ENCODE data around the gene ZNF581.

The ZNF581 gene

GRCh38 chr19:55643003-55643886 lies at the start of gene ZNF581:
Gene ZNF581, plus strand, starts transcription at chr19:55643649. Its CDS starts 923 bp downstream, at chr19:55644572.
- DNase-seq (ENCODE audit: low spot score) = peak; percentile 72

- DNase-seq (ENCODE audit: low spot score) = no peak
These were observed 48.4 kb upstream of the ZNF581 start for GRCh38 chr19:55594996-55595545.

- no peak for DNase-seq (ENCODE audit: low spot score)
These were observed 47.1 kb upstream of the ZNF581 start for GRCh38 chr19:55596304-55596703.

GRCh38 chr19:55597501-55597921 lies 45.9 kb upstream of the ZNF581 start:
- no peak for DNase-seq (ENCODE audit: low spot score)

- no peak for DNase-seq (ENCODE audit: low spot score)
These were observed 45.4 kb upstream of the ZNF581 start for GRCh38 chr19:55598034-55598433.

GRCh38 chr19:55598719-55599467 lies 44.6 kb upstream of the ZNF581 start:
- peak; percentile 94 for DNase-seq (ENCODE audit: low spot score)

GRCh38 chr19:55599468-55599841 lies 44.0 kb upstream of the ZNF581 start, which contains the start of gene FIZ1:
Gene FIZ1, minus strand, starts transcription at chr19:55599517. Its CDS starts 1,652 bp downstream, at chr19:55597865.
- DNase-seq (ENCODE audit: low spot score) = peak; percentile 86

GRCh38 chr19:55599842-55600661 lies 43.4 kb upstream of the ZNF581 start, which contains the start of gene ZNF524:
Gene ZNF524, plus strand, starts transcription at chr19:55600288. Its CDS starts 1,825 bp downstream, at chr19:55602113.
- DNase-seq (ENCODE audit: low spot score) = peak; percentile 60

GRCh38 chr19:55600662-55601028 lies 42.8 kb upstream of the ZNF581 start:
- no peak for DNase-seq (ENCODE audit: low spot score)

- DNase-seq (ENCODE audit: low spot score) = no peak
These were observed 42.4 kb upstream of the ZNF581 start for GRCh38 chr19:55601084-55601483.

- no peak for DNase-seq (ENCODE audit: low spot score)
These were observed 41.1 kb upstream of the ZNF581 start for GRCh38 chr19:55602104-55603001.

- no peak for DNase-seq (ENCODE audit: low spot score)
These were observed 40.3 kb upstream of the ZNF581 start for GRCh38 chr19:55603115-55603514.

GRCh38 chr19:55603581-55604292 lies 39.7 kb upstream of the ZNF581 start:
- no peak for DNase-seq (ENCODE audit: low spot score)

GRCh38 chr19:55605207-55605636 lies 38.2 kb upstream of the ZNF581 start:
- peak; percentile 94 for DNase-seq (ENCODE audit: low spot score)

GRCh38 chr19:55605637-55606470 lies 37.6 kb upstream of the ZNF581 start, which contains the start of gene ZNF865:
Gene ZNF865, plus strand, starts transcription at chr19:55605647. Its CDS starts 7,972 bp downstream, at chr19:55613619.
- DNase-seq (ENCODE audit: low spot score) = peak; percentile 69

GRCh38 chr19:55606471-55606787 lies 37.0 kb upstream of the ZNF581 start:
- DNase-seq (ENCODE audit: low spot score) = no peak

GRCh38 chr19:55606817-55607216 lies 36.6 kb upstream of the ZNF581 start:
- DNase-seq (ENCODE audit: low spot score) = no peak

GRCh38 chr19:55609326-55609725 lies 34.1 kb upstream of the ZNF581 start:
- no peak for DNase-seq (ENCODE audit: low spot score)
